IPS DF 4.7 (cell line): ENCODE results near the gene CATSPER2.
"Not testable (repeated sequence)": the region's sequence is repeated elsewhere in the genome, so short reads cannot be mapped to it uniquely, and the experiment has no call there.

Experiments used
- DNase-seq: peaks from one replicate; pipeline ENCODE4 v3.0.0-alpha.2; 2013; ENCODE audit warnings: low spot score; ENCODE audit errors: extremely low read depth

The CATSPER2 gene

DNA sequence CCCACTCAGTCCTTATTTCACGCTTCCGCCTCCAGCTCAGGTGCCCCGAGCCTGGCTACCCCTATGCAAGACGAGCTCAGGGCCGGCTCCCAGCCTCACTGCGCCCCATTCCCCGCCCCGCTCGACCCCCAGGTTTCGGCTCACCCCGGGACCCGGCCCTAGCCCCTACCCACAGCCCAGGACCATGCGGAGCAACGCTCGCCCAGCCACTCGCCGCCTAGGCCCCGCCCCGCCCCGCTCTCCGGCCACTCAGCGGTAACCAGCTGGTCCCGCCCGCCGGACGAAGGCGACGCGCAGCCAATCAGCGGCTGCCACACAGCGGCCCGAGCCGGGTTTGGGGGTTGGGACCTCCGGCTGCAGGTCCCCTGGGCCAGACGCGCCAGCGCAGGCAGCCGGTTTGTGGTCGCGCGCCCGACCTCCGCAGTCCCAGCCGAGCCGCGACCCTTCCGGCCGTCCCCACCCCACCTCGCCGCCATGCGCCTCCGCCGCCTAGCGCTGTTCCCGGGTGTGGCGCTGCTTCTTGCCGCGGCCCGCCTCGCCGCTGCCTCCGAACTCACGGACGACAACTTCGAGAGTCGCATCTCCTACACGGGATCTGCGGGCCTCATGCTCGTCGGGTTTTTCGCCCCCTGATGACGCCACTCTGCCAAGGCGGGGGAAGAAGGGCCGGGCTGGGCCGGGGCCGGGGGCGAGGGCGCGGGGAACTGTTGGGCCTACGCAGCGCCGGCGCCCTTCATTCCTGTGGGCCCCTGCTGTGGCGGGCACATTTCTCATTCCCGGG lies at the start of gene CATSPER2:
TSS of gene CATSPER2 (minus strand) at position 196 of the 781 bp plus-strand sequence. CDS start 783 bp downstream, outside the sequence.
- DNase-seq = no peak

GRCh38 chr15:43693148-43694022 lies 44.7 kb upstream of the CATSPER2 start, which contains the start of gene CKMT1A:
Gene CKMT1A (plus strand): TSS chr15:43693859. CDS start chr15:43694051, 192 bp downstream.
- not testable (repeated sequence) for DNase-seq

GRCh38 chr15:43692679-43693078 lies 44.0 kb upstream of the CATSPER2 start:
- not testable (repeated sequence) for DNase-seq

GRCh38 chr15:43689604-43690301 lies 41.1 kb upstream of the CATSPER2 start:
- DNase-seq = not testable (repeated sequence)

DNA sequence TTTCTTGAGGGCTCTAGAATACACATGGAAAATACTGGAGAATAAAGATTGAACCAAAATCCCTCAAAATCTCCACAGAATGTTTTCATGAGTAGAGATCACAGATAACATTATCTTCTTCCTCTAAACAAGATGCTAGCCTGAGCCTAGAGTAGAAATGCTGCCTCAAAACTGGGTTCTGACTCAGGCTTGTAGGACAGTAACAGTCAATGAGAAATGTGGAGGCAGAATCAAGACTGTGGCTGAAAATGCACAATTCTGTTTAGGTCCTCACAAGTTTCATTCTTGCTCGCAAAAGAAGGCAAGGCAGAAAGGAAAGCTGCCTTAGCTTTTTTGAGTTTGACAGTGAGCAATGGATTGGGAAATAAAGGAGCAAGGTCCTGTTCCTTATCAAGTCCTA lies 25.5 kb upstream of the CATSPER2 start:
- not testable (repeated sequence) for DNase-seq

- not testable (repeated sequence) for DNase-seq
Observed at GRCh38 chr15:43666177-43666576, 17.5 kb upstream of the CATSPER2 start.

DNA sequence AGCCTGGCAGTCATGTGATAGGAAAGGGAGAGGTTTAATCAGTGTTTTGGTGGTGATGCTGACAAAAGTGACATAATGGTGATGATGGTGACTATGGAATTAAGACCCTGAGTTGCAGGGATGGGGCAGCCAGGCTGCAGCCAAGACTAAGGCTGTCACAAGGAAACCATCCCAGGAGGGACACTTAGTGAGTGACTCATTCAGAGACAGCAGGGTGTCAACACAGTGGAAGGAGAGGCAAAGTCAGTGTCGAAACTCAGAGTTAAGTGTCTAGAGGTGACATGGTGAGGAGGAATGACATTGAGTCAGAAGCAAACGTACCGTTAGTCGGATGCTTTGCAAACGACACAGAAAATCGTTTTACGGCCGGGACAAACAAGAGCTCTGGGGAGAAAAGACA lies 14.7 kb upstream of the CATSPER2 start:
- not testable (repeated sequence) for DNase-seq

DNA sequence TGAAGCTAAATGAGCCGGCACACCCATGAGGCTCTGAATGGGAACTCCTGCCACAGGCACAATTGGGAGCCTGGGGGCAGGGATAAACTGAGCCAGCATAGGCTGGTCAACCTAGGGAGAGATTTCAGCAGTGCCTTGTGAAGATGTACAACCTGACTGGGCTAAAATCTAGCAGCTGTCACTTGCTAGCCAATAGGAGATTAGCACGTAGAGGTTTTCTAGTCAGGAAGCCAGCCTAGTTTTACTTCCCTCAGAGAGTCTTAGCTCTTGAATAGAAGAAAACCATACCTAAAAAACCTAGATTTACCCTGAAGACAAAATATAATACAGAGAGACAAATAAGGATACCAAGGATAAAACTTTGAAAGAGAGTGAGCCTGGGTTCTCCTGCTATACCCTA lies 13.6 kb upstream of the CATSPER2 start:
- not testable (repeated sequence) for DNase-seq

DNA sequence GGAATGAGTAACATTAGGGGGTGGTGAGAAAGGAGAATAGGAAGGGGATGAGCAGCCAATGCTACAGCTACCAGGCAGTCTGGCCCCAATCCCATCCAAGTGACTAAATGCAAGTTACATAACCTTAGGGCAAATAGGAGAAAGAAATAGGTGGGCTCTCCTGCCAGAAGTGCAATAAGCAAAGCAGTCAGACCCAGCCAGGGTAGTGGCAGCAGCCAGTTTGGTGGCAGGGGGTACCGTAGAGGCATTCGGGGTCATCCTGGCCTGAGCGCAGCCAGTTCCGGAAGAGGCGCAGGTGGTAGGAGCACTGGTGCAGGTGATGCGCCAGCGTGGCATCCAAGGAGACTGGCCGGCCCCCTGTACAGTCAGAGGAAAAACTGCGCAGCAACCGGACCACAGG lies 11.1 kb upstream of the CATSPER2 start:
- not testable (repeated sequence) for DNase-seq

GRCh38 chr15:43649430-43649926 lies 834 bp upstream of the CATSPER2 start:
- not testable (repeated sequence) for DNase-seq

GRCh38 chr15:43638464-43639204 lies 10.0 kb downstream of the CATSPER2 start:
- DNase-seq = not testable (repeated sequence)

DNA sequence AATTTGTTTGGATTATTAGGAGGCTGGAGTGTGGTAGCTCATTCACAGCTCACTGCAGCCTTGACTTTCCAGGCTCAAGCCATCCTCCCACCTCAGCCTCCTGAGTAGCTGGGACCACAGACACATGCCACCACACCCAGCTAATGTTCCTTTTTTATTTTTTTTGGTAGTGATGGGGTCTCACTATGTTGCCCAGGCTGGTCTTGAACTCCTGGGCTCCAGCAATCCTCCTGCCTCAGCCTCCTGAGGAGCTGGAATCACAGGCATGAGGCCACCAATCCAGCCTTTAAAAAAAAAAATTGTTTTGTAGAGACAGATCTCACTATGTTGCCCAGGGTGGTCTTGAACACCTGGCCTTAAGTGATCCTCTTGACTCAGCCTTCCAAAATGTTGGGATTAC lies 21.7 kb downstream of the CATSPER2 start:
- DNase-seq = not testable (repeated sequence)

DNA sequence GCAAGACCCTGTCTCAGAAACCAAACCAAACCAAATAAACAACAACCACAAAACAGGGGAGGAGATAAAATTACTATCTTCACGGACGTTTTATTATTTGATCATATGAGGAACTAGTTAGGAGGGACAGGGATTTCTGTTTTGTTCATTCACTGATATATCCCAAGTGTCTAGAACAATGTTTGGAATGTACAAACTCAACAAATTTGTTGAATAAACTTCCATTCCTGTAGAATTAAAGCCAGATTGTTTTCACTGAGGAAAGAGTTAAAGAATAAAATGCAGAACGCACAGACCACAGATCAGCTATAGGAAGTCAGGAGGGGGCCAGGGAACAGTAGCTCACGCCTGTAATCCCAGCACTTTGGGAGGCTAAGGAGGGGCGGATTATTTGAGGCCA lies 23.5 kb downstream of the CATSPER2 start:
- no peak for DNase-seq

GRCh38 chr15:43622068-43622799 lies 26.4 kb downstream of the CATSPER2 start:
- not testable (repeated sequence) for DNase-seq

- DNase-seq = not testable (repeated sequence)
Observed at GRCh38 chr15:43618700-43619099, 29.9 kb downstream of the CATSPER2 start, which contains the start of gene STRC. Gene STRC (minus strand): TSS chr15:43618800. CDS start chr15:43618722, 78 bp downstream.

DNA sequence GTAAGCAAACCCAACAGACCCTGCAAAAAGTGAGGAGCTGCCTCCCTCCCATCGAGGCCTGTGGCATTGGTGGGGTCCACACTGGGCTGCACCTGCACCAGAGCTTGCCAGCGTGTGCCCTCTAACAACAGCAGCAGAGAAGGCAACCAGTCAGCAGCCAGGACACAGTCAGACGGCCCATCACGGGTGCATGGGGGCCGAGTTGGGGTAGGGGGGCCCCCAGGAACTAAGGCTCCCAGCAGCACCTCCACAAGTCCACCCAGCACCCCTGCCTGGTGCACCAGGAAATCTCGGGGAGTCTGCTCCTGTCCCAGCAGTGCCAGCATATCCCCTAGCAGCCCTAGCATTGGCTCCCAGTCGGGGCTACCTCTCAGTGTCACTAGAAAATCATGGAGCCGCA lies 30.9 kb downstream of the CATSPER2 start:
- not testable (repeated sequence) for DNase-seq

DNA sequence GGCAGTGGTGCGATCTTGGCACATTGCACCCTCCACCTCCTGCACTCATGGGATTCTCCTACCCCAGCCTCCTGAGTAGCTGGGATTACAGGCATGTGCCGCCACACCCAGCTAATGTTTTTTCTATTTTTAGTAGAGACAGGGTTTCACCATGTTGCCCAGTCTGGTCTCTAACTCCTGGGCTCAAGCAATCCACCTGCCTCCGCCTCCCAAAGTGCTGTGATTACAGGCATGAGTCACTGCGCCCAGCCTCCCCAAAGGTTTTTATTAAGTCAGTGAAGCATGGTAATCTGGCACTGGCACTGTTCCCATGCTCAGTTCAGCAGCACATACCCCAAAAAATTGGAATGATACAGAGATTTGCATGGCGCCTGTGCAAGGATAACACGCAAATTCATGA lies 46.4 kb downstream of the CATSPER2 start:
- DNase-seq = not testable (repeated sequence)

- DNase-seq = not testable (repeated sequence)
Observed at GRCh38 chr15:43600200-43600599, 48.4 kb downstream of the CATSPER2 start.

GRCh38 chr15:43599131-43599530 lies 49.5 kb downstream of the CATSPER2 start:
- DNase-seq = not testable (repeated sequence)
